ENCODE data around the gene PARVA.

DNA sequence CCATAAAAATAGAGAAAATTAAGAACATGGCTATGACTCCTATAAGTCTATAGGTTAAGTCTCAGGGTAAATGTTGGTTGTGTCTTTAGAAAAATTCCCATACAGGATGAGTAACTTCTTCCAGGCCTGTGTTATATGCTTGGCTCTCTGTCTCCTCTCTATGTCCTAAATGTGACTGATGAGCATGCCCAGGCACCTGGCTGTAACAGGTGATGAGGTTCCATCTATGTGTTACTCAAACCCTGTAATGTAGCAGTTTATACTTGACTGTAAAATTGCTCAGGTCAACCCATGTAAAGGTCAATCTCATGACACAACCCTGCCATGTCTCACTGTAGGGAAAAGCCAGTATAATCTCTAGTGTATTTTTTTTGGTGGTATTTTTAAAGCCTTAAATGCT is 69.5 kb downstream of the PARVA start:
- TF ChIP-seq, protein P1, sequence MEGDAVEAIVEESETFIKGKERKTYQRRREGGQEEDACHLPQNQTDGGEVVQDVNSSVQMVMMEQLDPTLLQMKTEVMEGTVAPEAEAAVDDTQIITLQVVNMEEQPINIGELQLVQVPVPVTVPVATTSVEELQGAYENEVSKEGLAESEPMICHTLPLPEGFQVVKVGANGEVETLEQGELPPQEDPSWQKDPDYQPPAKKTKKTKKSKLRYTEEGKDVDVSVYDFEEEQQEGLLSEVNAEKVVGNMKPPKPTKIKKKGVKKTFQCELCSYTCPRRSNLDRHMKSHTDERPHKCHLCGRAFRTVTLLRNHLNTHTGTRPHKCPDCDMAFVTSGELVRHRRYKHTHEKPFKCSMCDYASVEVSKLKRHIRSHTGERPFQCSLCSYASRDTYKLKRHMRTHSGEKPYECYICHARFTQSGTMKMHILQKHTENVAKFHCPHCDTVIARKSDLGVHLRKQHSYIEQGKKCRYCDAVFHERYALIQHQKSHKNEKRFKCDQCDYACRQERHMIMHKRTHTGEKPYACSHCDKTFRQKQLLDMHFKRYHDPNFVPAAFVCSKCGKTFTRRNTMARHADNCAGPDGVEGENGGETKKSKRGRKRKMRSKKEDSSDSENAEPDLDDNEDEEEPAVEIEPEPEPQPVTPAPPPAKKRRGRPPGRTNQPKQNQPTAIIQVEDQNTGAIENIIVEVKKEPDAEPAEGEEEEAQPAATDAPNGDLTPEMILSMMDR (IDR thresholded peaks at IDR 0.05), result no peak
- no peak for TF ChIP-seq POLR2A (IDR thresholded peaks at IDR 0.05)

Measured in thyroid gland (tissue), 4 donors.